T-helper 22 cell (primary cell): Measurements from ENCODE around the gene SLC25A5.
"Not testable (repeated sequence)": the region's sequence is repeated elsewhere in the genome, so short reads cannot be mapped to it uniquely, and the experiment has no call there.

Experiments
- DNase-seq: peaks from one replicate; pipeline ENCODE4 v3.0.0-alpha.2; 2020; ENCODE audit warnings: low read depth

The SLC25A5 gene

DNA sequence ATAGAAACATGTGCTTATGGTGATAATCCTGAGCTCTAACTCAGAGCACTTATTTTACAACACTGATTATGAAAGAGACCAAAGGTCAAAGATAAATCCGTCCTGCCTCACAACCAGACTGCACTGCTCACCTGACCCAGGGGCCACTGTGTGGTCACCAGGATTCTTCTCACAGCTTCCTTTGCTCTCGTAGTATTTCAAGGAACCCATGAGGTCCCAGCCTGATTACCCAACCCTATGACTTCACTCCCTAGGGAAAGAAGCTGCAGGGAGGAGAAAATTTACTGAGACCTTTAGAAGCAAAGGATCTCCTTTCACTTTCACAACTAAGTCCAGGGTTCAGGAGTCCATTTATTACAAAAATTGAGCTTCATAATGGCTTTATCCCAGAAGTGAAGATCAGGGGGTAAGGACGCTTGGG is 9.6 kb downstream of the SLC25A5 start:
- DNase-seq, result no peak

DNA sequence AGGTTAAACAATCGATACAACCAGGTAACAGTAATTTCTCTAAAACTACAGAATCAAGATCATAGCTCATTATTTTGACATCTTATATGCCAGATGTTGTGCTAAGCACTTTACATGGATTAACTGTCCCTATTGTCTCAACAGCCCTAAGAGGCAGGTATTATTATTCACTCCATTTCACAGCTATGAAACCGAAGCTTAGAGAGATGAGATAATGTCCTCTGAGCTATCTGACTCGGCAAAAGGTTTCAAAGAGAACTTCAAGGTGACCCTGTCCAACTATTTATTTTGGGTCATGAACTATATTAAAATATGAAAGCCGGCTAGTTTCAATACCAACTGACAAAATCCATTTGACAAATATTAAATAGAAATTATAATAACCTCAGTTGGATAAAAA is 10.3 kb downstream of the SLC25A5 start:
- no peak for DNase-seq

DNA sequence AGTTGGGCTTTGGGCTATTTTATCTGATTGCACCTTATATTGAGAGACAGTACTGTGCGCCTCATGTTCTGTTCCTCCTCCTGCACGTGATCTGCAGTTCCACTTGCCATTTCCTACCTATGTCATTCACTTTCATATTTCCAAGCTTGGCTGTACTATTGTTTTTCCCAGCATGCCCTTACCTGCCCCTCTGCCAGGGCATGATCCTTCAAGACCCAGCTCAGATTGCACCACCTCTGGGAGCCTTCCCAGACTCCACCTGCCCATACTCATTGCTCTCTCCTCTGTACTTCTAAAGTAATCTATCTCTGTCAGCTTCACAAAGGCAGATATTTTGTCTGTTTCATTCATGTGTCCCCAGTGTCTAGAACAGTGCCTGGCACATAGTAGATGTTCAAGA is 11.6 kb downstream of the SLC25A5 start:
- no peak for DNase-seq

DNA sequence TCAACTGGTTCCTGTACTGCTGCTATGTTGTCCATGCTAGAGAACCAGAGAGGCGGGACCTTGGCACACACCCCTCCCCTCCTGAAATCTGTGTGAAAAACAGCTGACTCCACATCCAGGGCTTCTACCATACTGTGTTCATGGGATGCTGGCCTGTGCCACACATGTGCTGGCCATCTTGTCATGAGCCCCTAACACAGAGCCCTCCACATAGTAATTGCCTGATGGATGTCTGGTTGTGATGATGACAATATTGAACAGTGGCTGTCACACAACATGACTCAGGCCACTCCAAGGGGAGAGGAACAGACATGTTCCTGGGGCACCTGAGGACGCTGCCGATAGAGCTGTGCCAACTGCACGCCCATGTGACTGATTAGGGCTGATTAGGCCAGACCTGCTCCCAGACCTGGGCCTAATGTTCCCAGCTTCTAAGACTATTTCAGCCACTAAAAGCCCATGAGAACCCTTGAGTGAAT is 13.1 kb downstream of the SLC25A5 start:
- DNase-seq, result no peak

DNA sequence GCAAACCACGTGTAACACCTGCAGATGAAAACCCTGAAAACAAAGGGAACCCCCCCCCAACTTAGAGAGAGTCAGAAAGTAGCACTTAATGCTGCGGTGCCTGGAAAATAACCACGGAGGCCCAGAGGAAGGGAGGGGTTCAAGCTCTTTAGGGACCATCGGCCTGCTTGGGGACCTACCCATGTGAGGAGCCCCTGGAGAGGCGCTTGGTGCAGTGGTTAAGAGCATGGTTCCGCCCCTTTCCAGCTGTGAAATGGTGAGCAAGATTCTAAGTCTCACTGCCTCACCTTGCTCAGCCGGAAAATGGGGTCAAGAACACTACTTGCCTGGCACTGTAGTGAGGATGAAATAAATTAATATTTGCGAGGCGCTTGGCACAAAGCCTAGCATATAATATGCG is 13.8 kb downstream of the SLC25A5 start:
- DNase-seq, result no peak

DNA sequence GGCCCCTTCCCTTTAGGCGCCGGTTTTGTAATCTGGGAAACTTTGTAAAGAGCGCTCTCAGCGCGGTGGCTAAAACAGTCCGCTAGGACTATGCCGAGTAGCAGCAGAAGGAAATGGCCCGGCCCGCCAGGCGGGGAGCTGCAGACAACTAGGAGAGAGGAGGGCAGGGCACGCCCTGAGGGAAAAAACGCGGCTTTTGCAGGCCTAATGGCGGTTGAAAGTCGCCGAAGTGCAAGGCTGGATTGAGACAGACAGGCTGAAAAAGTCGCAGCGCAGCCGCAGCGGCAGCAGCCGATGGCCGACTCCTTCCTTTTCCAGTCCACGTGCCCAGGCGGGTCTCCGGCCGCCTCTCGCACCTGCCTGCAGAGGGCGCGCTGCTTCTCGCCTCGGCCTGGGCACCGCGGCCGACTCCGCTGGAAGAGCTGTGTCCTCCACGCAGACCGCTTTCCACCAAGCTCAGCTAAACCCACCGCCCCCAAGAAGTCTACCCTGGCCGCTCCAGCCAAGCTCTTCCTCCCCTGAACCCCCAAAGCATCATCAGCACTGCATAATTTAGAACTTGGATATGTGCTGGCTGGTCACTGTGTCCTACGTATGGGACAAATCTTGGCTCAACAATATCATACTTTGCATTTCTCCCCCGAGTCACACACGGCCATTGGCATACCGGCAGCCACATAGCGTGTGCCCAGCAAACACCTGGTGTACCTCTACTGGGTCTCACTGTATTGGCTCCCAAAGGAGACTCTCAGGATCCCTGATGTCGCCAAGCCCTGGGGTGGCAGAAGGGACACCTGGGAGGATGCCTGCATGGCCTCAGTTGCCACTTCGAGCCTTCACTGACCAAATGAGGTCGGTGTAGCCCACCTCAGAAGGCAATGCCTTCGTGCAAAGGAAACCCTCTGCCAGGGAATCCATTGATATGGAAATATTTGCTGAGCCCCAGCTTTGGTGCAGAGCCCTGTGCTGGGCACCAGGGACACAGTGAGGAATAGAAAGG is 14.5 kb downstream of the SLC25A5 start:
- peak; percentile 14 for DNase-seq

DNA sequence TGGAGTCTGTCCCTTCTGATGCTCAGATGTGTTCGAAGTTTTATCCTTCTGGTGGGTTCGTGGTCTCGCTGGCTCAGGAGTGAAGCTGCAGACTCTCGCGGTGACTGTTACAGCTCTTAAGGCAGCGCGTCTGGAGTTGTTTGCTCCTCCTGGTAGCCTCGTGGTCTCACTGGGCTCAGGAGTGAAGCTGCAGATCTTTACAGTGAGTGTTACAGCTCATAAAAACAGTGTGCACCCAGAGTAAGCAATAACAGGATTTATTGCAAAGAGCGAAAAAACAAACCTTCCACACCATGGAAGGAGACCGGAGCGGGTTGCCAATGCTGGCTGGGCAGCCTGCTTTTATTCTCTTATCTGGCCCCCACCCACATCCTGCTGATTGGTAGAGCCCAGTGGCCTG is 18.5 kb downstream of the SLC25A5 start:
- no peak for DNase-seq

DNA sequence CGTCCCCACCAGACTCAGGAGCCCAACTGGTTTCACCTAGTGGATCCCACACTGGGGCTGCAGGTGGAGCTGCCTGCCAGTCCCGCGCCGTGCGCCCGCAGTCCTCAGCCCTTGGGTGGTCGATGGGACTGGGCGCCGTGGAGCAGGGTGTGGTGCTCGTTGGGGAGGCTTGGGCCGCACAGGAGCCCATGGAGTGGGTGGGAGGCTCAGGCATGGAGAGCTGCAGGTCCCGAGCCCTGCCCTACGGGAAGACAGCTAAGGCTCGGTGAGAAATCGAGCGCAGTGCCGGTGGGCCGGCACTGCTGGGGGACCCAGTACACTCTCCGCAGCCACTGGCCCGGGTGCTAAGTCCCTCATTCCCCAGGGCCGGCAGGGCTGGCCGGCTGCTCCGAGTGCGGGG is 19.5 kb downstream of the SLC25A5 start:
- not testable (repeated sequence) for DNase-seq

DNA sequence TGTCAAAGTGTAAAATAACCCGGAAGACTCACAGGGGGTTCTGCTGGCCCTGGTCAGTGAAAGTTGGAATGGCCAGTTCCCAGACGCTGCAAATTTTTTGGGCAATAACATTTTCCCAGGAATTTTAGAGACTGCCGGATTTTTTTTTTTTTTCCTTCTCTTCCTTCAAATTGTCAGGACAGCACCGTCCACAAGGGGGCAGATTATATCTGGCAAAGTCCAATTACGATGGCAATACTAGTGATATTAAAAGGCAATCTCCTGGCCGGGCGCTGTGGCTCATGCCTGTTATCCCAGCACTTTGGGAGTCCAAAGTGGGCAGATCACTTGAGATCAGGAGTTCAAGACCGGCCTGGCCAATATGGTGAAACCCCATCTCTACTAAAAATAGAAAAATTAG is 20.5 kb downstream of the SLC25A5 start:
- no peak for DNase-seq

DNA sequence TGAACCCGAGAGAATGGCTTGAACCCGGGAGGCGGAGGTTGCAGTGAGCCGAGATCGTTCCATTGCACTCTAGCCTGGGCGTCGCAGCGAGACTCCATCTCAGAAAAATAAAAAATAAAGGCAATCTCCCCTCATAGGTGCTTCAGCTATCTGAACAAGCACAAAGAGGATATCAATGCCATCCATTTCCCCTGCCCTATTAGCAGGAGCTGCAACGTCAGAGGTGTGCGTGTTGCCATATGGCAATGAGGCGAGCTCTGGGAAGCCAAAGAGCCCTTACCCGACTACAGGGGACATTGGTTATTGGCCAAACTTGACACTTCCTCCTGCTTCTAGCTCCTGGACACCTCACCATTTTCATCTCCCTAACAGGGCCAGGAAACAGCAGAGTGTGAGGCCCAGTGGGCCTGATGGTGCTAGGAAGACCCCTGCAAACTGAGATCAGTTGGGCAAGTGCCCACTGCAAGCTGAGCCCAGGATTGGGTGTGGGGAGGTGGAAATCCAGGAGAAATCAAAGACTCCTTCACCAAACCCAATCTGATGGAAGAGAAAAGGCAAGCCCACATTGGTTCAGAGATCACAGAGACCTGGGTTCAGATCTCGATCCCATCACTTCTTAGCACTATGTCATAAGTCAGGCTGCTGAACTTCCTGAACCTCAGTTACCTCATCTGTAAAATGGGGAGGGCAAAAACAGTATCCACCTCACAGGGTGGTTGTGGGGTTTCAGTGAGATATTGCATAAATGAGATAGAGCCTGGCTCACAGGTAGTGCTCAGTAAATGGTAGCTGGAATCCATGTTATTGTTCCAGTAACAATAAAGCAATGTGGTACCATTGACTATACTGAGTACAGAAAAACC is 21.2 kb downstream of the SLC25A5 start:
- no peak for DNase-seq

DNA sequence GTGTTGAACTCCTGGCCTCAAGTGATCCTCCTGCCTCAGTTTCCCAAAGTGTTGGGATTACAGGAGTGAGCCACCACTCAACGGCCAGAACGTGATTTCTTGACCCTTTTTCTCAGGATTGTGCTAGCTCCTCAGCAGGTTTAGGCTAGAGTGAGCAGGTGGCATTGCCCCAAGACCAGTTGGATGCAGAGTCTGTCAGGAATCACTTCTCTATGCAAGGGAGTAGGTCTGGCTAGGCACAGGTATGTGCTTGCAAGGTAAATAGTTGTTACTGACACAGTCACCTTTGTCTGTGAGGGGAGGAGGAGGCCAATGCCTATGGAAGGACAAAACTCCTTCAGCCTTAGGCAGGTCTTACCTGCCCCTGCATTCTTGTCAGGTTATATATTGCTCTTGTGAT is 24.2 kb downstream of the SLC25A5 start:
- DNase-seq, result no peak

DNA sequence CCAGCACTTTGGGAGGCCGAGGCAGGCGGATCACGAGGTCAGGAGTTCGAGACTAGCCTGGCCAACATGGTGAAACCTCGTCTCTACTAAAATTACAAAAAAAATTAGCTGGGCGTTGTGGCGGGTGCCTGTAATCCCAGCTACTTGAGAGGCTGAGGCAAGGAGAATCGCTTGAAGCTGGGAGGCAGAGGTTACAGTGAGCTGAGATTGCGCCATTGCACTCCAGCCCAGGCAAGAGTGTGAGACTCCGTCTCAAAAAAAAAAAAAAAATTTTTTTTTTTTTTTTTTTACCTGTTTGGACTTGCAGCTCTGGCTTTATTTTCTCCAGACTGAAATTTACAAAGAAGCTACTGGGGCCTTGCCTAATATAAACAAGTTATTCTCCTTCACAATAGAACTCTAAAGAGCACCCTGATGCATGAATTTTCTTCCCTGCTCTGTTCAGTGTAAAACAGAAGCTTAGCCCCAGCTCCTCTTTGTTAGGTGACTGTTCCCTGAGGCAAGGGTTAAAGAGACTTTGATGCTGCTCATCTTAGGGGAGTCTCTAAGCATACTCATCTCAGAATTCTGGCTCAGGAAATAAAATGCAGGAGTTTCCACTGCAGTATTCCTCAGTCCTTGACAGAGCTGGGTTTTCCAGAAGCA is 25.7 kb downstream of the SLC25A5 start:
- DNase-seq, result not testable (repeated sequence)

DNA sequence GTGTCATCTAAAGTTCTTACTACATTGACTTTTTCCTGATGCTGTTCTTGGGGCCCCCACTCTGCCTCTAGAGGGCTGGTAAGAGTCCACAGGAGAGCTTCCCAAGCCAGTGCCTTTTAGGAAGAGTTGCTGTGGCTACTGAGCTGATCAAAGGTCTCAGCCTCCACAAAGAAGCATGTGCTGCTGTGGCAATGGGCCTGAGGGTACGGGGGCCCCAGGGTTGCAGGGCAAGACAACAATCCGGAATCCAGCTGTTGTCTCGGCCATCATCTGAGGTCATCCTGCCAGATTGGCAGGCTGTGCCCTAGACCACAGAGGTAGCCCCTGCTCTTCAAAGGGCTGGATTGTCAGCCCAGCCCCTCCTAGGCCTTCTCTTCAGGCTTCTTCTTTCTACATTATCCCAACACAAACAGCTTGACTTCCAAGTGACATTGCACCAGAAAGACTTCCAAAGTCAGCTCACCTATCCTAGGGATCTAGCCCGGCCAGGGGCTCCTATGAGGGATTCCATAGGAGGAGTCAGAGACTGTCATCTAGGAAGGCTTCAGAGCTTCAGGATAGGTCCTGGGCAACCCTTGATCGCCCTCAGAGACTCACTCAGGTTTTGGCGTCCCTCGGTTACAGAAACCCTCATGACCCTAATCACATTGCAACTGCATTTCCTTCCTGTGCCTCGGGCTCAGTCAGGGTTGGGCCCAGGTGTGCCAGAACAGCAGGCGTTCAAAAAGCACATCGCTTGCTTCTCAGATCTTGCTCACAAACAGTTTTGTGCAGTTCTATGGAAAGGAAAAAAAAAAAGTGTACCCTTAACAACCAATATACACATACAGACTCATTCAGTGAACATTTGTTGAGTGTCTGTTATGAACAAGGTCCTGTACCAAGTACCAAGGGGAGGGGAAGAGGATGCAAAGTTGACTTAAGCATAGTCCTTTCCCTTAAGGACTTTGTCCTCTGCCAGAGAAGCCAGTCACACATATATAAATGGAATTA is 27.8 kb downstream of the SLC25A5 start:
- DNase-seq, result no peak

DNA sequence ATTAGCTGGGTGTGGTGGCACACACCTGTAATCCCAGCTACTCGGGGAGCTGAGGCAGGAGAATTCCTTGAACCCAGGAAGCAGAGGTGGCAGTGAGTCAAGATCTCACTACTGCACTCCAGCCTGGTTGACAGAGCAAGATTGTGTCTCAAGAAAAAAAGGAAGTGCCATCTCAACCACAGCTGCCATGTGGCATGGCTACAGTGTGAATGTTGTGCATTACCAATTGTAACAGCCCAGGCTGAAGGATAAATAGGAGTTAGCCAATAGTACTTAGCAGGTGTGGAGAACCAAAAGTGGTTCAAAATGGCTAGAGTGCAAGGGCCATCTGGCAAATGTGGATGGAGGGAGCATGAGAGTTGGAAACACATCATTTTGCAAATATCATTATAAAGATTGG is 28.9 kb downstream of the SLC25A5 start:
- DNase-seq, result no peak

DNA sequence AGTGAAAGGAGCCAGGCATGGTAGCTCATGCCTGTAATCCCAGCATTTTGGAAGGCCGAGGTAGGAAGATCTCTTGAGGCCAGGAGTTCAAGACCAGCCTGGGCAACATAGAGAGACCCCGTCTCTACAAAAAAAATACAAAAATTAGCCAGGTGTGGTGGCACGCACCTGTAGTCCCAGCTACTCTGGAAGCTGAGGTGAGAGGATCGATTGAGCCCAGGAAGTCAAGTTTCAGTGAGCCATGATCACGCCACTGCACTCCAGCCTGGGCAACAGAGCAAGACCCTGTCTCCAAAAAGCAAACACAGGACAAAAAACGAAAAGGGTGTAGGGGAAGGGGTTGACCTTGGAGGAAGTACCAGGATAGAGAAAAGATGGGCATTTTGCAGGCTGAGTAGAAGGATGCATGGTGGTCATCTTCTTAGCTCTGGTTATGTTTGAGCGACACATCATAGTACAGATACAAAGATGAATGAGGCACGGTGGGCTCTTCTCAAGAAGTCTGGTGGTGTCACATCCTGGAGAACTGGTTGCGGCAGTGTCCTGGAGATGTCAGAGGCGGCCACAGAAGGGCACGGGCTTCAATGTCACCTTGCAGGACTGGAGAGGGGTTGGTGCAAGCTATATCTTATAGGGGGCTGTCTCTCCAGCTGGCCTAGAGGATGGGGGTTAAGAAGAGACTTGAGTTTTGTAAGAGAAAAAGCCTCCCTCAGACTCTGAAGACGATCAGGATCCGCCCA is 32.0 kb downstream of the SLC25A5 start:
- no peak for DNase-seq

DNA sequence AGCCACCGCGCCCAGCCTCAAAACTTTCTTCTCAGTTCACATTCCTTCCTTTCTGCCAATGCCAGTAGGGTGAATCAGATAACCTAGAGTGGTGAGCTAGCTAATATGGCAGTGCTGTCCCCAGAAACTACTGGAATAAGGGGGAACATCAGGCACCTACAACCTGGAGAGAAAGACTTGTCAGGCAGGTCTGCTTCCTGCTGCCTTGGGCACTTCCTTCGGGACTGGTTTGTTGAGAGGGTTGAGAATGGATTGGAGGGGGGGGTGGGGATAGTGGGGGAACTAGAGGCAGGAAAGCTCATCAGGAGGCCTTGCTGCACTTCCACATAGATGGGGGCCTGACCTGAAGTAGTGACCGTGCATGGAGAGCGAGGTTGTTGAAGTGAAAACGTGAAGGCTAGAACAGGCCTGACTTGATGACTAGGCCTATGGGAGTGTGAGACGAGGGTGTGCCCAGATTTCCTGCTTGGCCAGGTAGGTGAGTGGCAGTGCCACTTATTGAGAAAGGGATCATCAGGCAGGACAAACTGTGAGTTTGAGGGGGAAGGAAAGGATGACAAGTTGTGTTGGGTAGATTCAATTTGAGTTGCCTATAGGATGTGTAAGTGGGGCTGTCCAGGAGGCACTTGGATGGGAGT is 33.4 kb downstream of the SLC25A5 start:
- no peak for DNase-seq

DNA sequence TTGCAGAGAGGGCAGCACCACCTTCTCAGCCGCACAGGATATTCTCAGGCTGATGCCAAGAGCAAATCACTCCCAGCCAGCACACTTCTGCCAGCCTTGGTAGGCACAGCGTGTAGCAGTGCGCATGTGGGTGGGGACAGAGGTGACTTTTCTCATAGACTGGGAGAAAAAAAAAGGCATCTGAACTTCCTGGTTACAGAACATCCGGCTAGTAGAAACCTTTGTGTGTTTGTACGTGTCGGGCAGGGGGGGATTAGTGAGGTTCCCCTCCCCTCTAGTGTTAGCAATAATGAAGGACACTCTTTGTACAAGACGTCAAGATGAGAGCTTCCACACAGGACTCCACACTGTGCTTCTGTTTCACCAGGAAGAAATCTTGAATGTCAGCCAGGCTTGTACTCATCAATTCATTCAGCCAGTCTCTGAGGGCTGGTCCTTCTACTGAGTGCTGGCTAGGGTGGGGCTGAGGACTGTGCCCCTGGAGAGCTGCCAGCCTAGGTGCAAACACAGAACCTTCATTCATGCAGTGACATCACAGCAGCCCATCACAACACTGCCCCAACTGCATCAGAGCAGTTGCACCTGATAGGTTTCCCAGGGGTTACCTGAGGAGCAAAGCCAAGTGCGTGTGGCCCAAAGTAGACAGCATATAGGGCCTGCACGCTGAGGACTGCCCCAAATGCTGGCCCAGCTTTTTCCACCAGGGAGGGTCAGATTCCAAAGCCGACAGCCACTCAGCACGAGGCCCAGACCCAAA is 34.7 kb downstream of the SLC25A5 start:
- DNase-seq, result no peak

DNA sequence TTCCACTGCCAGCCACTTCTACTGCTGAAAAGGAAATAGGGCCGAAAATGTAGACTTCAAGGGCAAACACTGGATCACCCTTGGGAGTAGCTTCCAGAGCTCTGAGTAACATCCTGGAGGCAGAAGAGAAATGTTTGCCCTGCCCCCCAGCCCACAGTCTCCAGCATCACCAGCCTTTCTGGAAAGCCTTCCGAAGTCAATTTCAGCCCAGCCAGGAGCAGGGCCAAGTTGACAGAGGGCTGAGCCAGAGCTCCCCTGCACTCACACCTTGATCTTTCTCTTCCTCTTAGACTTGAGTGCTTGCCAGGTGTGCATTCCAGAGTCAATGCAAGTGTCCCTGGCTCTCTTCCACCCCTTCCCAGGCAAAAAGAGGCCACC is 35.2 kb downstream of the SLC25A5 start:
- no peak for DNase-seq

DNA sequence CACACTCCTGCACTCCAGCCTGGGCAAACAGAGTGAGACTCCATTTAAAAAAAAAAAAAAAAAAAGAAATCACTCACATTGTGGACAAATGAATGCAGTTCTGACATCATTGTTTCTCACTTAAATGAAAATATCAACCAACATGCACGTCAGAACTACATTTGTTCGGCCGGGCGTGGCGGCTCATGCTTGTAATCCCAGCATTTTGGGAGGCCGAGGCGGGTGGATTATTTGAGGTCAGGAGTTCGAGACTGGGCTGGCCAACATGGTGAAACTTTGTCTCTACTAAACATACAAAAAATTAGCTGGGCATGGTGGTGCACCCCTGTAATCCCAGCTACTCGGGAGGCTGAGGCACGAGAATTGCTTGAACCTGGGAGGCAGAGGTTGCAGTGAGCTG is 36.9 kb downstream of the SLC25A5 start:
- not testable (repeated sequence) for DNase-seq
